GM12864 (cell line): ENCODE measurements around the gene GPN2.

Experiments
- DNase-seq: peaks from one replicate; pipeline ENCODE4 v3.0.0-alpha.2; 2011; ENCODE audit warnings: low read depth
- H3K4me3 ChIP-seq: 2 replicates; pipeline ENCODE4 v1.5.1; 2011; ENCODE audit warnings: mild to moderate bottlenecking, low read depth, low read length, control low read depth
- CTCF ChIP-seq: IDR thresholded peaks from 2 replicates; pipeline ENCODE4 v1.5.1; 2011; ENCODE audit warnings: low read depth, mild to moderate bottlenecking, moderate library complexity, low read length, control low read depth, inconsistent platforms; ENCODE audit errors: missing control alignments

Gene GPN2

GRCh38 chr1:26913389-26913753 is 23.3 kb upstream of the GPN2 start:
- no peak for DNase-seq

GRCh38 chr1:26912147-26912490 is 22.0 kb upstream of the GPN2 start:
- TF ChIP-seq CTCF, result no peak
- DNase-seq, result no peak
- no peak overlapping the region for H3K4me3 ChIP-seq

More at GRCh38 chr1:26913389-26913753, 23.3 kb upstream of the GPN2 start:
- H3K4me3 ChIP-seq, result no peak overlapping the region
- TF ChIP-seq CTCF, result no peak

- H3K4me3 ChIP-seq, result no peak overlapping the region
- TF ChIP-seq CTCF, result no peak
- no peak for DNase-seq
Measured at GRCh38 chr1:26911399-26912146, 21.5 kb upstream of the GPN2 start.

DNA sequence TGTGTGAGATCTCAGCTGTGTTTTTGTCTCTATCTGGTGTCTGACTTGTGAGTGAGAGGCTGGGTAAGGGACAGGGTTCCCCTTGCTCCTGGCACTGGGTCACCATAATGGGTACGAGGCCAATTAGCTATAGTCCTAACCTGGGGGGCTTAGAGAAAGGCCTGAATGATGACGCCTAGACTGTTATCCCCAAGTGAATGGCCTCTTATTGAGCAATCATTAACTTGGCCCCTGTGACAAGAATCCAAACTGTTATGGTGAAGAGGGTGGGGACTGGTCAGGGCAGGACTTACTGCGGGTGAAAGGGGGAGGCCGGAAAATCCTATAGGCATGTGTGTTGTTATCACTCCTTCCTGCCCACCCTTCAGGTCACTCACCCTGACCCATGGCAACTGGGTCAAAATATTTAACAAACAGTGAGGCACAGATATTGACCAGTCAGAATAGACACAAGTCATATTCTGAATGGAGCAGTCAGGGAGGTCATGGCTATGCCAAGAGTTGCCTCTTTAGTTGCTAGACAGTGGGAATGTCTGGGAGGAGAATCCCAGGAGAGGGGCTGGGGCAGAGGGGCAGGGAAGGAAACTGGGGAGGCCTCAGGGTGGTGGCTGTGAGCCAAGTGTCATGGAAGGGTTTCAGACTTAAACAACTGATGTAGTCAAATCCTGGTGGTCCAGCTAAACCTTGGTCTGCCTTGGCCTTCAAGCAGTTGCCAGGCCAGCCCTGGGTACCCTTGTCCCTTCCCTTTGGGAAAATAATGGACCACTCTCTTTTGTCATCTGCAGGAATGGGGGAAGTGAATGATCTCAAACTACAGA is 20.5 kb upstream of the GPN2 start:
- no peak overlapping the region for H3K4me3 ChIP-seq
- no peak for DNase-seq
- TF ChIP-seq CTCF, result no peak

- H3K4me3 ChIP-seq, result no peak overlapping the region
- no peak for DNase-seq
- TF ChIP-seq CTCF, result no peak
Measured at GRCh38 chr1:26909951-26910342, 19.9 kb upstream of the GPN2 start.

DNA sequence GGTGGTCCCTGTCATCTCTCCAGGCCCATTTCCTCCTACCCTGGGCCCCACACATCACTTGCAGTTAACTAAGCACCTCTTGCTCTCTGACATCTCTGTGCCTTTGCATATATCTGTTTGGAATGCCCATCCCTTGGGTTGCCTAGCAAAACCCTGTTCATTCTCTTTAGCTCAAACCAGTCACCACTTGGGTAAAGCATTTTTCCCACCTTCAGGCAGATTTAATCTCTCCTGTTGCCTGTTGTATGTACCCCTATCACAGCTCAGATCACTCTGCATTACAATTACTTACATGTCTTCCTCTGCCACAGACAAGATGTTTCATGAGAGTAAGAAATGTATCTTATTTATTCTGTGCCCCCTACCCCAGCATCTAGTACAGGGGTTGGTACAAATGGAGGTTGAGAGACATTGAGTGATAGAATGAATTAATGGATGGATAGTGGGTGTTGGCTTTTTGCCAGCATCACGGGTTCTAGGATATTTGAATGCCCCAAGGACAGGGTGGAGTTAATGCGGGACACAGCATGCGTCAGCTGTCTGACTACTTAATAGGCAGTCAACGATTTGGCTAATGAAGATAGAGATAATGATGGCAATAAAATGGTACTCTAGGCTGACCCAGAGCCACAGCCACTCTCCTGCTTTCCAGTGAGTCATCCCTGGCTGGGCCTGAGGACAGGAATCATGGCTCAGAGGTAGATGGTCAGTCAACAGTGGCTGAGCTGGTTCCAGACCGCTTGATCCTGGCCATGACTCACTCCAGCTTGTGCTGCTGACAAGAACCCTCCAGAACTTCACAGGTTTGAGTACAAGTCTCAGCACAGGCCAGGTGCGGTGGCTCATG is 17.2 kb upstream of the GPN2 start:
- DNase-seq, result no peak
- TF ChIP-seq CTCF, result no peak
- H3K4me3 ChIP-seq, result no peak overlapping the region
